HG03442 (cell line): ENCODE measurements around the gene FOXI1.
"Not testable (repeated sequence)": the region's sequence is repeated elsewhere in the genome, so short reads cannot be mapped to it uniquely, and the experiment has no call there.

Experiments used
- ATAC-seq: cut with Tn5 transposase; IDR thresholded peaks from one replicate; pipeline ENCODE4 v1.9.1; 2021; ENCODE audit warnings: mild to moderate bottlenecking, moderate library complexity; ENCODE audit not compliant: unreplicated experiment

FOXI1 gene

GRCh38 chr5:170121321-170121720 lies 15.6 kb downstream of the FOXI1 start:
- ATAC-seq = no peak

- ATAC-seq = no peak
Measured at GRCh38 chr5:170126061-170126460, 20.4 kb downstream of the FOXI1 start.

GRCh38 chr5:170126626-170127025 lies 20.9 kb downstream of the FOXI1 start:
- ATAC-seq = no peak

GRCh38 chr5:170131235-170131634 lies 25.5 kb downstream of the FOXI1 start:
- no peak for ATAC-seq

GRCh38 chr5:170132269-170132975 lies 26.7 kb downstream of the FOXI1 start:
- no peak for ATAC-seq

- no peak for ATAC-seq
Measured at GRCh38 chr5:170132976-170133448, 27.3 kb downstream of the FOXI1 start.

GRCh38 chr5:170135796-170136490 lies 30.2 kb downstream of the FOXI1 start:
- ATAC-seq = no peak

- ATAC-seq = no peak
Measured at GRCh38 chr5:170136506-170136905, 30.8 kb downstream of the FOXI1 start.

- no peak for ATAC-seq
Measured at GRCh38 chr5:170137694-170138214, 32.1 kb downstream of the FOXI1 start.

GRCh38 chr5:170138273-170138672 lies 32.6 kb downstream of the FOXI1 start:
- ATAC-seq = no peak

GRCh38 chr5:170139786-170140335 lies 34.2 kb downstream of the FOXI1 start:
- ATAC-seq = no peak

- ATAC-seq = not testable (repeated sequence)
Measured at GRCh38 chr5:170141196-170141595, 35.5 kb downstream of the FOXI1 start.

GRCh38 chr5:170141636-170142035 lies 35.9 kb downstream of the FOXI1 start:
- no peak for ATAC-seq

GRCh38 chr5:170142196-170142595 lies 36.5 kb downstream of the FOXI1 start:
- no peak for ATAC-seq

GRCh38 chr5:170143091-170143490 lies 37.4 kb downstream of the FOXI1 start:
- no peak for ATAC-seq

GRCh38 chr5:170143710-170144109 lies 38.0 kb downstream of the FOXI1 start:
- ATAC-seq = no peak

GRCh38 chr5:170144286-170145023 lies 38.8 kb downstream of the FOXI1 start:
- ATAC-seq = no peak

GRCh38 chr5:170145462-170145861 lies 39.8 kb downstream of the FOXI1 start:
- ATAC-seq = no peak

- ATAC-seq = no peak
Measured at GRCh38 chr5:170147051-170147752, 41.5 kb downstream of the FOXI1 start.

GRCh38 chr5:170147753-170148264 lies 42.1 kb downstream of the FOXI1 start:
- ATAC-seq = no peak
